HG03558 (cell line): ENCODE results near the gene FXR1.
"Not testable (repeated sequence)": the region's sequence is repeated elsewhere in the genome, so short reads cannot be mapped to it uniquely, and the experiment has no call there.

Experiments
- ATAC-seq: cut with Tn5 transposase; IDR thresholded peaks from one replicate; pipeline ENCODE4 v1.9.1; 2021; ENCODE audit warnings: moderate number of reproducible peaks; ENCODE audit not compliant: unreplicated experiment; ENCODE audit errors: extremely low read depth

FXR1 gene

GRCh38 chr3:180930526-180930925 lies 18.1 kb downstream of the FXR1 start:
- no peak for ATAC-seq

DNA sequence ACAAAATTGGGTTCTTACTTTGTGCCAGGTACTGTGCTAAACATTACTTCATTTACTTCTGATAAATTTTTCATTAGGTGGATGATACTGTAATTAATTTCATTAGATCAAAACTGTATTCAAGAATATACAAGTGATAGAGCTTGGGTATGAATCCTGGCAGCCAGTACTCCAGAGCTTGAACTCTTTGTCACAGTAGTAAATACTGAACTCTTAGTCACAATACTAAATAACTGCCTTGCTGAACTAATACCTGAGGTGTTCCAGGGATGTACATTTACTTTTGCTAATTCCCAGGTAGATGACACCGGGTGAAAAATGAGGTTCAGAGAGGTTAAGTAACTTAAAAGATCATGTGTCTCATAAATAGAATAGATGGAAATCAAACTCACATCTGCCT lies 20.3 kb downstream of the FXR1 start:
- no peak for ATAC-seq

GRCh38 chr3:180934638-180935037 lies 22.2 kb downstream of the FXR1 start:
- ATAC-seq = no peak

GRCh38 chr3:180940826-180941225 lies 28.4 kb downstream of the FXR1 start:
- ATAC-seq = no peak

GRCh38 chr3:180947761-180948390 lies 35.4 kb downstream of the FXR1 start:
- ATAC-seq = peak; percentile 60

DNA sequence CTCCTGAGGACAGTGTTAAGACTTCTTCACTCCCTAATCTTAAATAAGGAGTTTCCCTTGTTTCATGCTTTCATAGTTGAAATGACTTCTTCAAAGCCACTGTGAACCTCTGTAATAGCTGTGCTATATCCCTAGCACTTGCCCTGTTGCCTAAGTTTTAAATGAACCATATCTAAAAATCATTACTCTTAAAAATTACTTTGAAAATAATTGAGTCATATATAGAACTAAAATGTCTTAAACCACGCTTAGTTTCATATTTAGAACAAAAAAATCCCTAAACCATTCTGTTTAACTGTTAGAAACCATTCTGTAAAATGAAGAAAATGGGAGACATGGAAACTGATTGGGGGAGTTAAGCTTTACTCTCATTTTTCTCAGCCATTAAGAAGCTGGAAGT lies 47.2 kb downstream of the FXR1 start:
- peak; percentile 43 for ATAC-seq

DNA sequence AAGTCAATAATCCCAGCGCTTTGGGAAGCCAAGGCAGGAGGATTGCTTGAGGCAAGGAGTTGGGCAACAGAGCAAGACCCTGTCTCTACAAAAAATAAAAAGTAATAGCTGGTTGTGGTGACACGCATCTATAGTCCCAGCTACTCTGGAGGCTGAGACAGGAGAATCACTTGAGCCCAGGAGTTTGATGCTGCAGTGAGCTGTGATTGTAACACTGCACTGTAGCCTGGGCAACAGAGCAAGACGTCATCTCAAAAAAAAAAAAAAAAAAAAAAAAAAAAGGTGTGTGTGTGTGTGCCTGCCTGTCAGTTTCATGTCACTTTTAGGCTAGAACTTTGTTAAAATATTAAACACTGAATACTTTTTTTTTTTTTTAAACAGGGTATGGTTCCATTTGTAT lies 48.6 kb downstream of the FXR1 start:
- ATAC-seq = no peak

DNA sequence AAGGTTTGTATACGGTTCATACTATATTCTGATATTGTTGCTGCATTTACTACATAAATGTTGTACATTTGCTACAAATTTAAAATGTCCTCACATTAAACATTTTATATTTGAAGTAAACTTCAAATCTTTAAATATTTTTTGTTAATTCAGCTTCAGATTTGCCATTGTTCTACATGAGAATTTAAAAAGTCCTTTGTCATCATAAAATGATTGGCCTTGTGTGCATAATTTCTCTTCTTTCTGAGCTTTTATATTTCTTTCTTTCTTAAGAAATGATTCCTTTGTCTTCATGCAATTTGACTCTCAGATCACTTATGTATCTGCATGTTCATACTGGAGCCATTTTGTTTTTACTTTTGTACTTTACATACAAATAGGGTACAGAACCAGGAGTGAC lies 49.1 kb downstream of the FXR1 start:
- ATAC-seq = no peak

- ATAC-seq = no peak
Observed at GRCh38 chr3:180962530-180962929, 50.1 kb downstream of the FXR1 start.

DNA sequence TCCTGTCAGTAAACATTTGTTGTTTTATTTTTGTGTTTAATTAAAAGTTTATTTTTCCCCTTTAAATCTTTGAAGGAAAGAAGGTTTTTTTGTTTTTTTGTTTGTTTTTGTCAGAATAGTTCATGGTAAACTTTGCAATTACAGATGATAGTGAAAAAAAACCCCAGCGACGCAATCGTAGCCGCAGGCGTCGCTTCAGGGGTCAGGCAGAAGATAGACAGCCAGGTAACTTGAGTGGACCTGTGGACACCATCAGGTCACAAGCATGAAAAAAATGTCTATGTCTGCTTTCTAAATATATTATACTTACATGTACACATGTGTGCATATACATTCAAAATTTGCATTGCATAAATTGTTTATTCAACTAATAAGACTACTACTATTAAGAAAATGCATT lies 58.5 kb downstream of the FXR1 start:
- no peak for ATAC-seq

- no peak for ATAC-seq
Observed at GRCh38 chr3:180973543-180973942, 61.1 kb downstream of the FXR1 start.

DNA sequence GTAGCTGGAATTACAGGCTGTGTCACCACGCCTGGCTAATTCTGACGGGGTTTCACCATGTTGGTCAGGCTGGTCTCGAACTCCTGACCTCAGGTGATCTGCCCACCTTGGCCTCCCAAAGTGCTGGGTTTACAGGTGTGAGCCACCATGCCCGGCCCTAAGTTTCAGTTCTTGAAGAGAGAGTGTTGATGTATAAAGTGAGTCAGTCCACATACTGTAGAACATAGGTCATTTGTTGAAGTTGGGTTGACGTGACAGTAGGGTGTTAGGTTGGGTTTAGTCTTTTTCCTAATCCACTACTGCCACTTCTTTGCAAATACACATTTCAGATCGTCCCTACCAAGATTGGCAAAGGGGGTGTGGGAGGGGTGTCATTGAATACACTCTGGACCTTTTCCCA lies 61.8 kb downstream of the FXR1 start:
- no peak for ATAC-seq

- no peak for ATAC-seq
Observed at GRCh38 chr3:180977498-180977897, 65.0 kb downstream of the FXR1 start.

DNA sequence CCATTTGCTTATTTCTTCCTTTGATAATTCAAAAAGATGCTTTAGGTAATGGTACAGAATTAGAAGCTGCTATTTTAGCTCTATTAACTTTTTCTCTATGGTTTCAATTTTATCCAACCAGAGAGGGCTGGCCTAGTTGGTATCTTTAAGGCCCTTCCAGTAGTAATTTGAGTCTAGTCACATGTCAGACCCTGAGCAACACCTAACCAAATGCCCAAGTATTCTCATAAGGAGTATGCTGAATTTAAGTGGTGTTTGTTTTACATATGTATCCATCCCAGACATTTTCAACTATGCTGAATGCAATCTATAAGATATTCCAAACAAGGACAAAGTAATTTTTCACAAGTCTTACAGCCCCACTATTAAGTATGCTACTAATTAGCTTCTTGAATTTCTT lies 67.5 kb downstream of the FXR1 start:
- ATAC-seq = no peak

- ATAC-seq = no peak
Observed at GRCh38 chr3:180980611-180981010, 68.1 kb downstream of the FXR1 start.

- ATAC-seq = no peak
Observed at GRCh38 chr3:180981912-180982311, 69.4 kb downstream of the FXR1 start.

- ATAC-seq = no peak
Observed at GRCh38 chr3:180983136-180983535, 70.7 kb downstream of the FXR1 start.

GRCh38 chr3:180986366-180986765 lies 73.9 kb downstream of the FXR1 start:
- ATAC-seq = not testable (repeated sequence)

DNA sequence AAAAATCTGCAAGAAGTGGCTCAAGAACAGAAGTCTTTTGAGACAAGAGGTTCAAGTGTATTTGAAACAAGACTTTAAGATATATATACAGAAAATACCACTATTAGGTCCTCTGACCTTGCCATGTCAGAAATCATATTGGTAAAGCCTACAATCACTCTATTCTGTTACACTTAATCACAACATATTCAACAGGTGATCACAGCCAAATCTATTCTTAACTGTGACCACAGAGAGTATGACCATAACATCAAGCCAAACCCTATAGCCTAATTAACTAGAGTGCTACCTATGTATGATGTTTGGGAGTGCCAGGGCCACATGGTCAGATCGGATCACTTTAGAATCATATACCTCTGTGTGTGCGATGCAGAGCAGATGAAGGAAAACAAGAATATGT lies 74.9 kb downstream of the FXR1 start:
- ATAC-seq = no peak

DNA sequence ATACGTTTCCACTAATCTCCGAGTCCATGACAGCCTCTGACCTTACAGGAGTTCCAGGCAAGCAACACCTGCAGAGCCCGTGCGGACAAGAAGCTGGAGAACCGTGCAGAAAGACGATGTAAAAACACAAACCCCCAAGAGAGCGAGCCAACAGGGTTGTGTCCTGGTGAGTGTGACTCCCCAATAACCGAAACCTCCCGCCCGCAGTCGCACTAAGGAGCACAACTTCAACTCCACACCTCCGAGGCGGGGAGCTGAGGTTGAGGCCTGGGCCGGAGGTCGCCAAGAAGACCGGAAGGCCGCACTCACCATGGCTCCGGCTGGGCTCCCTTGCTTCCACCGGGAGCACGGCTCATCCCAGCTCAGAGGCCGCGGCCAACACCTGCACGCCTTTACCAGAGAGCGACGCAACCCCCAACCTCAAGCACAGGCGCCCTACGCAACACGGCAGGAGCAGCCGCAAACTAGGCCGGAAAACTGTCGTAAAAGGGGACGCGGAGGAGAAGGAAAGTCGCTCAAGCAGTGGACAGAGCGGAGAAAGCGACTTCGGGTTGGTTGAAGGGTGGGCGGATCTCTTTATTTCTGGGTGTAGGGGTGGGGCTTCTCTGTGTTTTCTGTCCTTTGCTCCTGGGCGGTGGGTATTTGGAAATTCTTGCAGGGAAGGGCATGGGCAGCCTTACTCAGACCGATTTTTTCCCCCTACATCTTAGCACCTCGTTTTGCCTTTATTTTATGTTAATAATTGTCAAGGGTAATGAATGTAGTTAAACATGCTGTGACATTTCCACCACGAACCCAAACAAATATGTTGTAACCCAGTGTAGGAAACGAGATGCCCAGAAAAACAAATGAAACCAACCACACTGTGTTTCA lies 77.1 kb downstream of the FXR1 start, which contains the start of gene DNAJC19:
TSS of gene DNAJC19 (minus strand) at position 446 of the 873 bp plus-strand sequence. CDS start at position 312, 134 bp downstream.
- peak; percentile 92 for ATAC-seq

DNA sequence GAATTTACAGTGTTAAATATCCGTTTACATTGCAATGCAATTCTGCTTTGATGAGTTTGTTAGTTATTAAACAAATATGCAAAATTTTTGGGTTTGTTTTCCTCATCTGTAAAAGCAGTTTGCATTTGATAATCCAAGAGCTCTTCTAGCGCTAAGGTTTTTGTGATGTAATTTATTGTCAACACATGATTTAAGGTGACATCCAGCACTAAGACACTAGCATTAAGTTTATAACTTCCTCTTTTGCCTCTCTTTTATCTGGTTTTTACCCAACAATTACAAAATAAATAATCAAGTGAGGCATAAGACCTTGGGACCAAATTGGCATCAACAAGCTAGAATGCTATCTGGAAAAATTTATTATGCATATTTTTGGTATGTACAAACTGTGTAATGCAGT lies 78.0 kb downstream of the FXR1 start:
- ATAC-seq = no peak
